ENCODE data around the gene CNOT6.

DNA sequence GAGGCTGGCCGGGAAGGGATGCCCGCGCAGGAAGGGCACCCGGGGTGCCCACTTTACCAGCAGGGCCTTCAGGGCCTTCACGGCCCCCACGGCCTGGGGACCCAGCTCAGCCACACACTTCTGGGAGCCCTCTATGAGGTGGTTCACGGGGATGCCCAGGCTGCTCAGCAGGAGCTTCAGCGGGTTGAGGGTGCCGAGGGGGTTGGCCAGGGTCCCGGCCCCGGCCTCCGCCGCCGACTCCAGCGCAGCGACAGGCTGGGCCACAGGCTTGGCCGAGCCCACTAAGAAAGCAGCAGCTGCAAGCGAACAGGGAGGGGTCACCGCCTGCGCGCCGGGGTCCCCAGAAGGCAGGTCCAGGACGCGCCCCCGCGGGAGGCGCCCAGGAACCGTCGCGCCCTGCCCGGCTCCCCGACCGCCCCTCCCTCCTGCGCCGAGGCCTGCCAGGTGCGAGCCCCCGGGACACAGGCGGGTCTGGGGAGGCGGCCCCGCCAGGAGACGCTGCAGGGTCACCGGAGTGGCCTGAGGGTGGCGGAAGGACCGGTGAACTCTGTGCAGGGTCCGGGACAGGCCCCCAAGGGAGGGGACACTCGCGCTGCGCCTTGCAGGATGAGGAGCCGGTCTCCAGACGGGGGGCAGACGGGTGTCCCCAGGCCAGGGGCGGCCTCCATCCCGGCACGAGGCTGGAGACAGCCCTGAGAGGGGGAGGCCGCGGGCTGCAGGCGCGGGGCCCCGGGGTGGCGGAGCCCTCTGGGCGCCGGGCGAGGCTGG is 96.5 kb downstream of the CNOT6 start:
- TF ChIP-seq EZH2 (IDR thresholded peaks at IDR 0.05; ENCODE audit: borderline replicate concordance, low read length): no peak
- TF ChIP-seq, protein P1, sequence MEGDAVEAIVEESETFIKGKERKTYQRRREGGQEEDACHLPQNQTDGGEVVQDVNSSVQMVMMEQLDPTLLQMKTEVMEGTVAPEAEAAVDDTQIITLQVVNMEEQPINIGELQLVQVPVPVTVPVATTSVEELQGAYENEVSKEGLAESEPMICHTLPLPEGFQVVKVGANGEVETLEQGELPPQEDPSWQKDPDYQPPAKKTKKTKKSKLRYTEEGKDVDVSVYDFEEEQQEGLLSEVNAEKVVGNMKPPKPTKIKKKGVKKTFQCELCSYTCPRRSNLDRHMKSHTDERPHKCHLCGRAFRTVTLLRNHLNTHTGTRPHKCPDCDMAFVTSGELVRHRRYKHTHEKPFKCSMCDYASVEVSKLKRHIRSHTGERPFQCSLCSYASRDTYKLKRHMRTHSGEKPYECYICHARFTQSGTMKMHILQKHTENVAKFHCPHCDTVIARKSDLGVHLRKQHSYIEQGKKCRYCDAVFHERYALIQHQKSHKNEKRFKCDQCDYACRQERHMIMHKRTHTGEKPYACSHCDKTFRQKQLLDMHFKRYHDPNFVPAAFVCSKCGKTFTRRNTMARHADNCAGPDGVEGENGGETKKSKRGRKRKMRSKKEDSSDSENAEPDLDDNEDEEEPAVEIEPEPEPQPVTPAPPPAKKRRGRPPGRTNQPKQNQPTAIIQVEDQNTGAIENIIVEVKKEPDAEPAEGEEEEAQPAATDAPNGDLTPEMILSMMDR (conservative IDR thresholded peaks at IDR 0.05 in 1 of 2, IDR thresholded peaks at IDR 0.05 in 1 of 2; ENCODE audit: extremely low read depth in 1 of 2, insufficient read depth in 1 of 2, low read depth in 1 of 2, low read length in 2 of 2): no peak

All from mammary epithelial cell (primary cell).